NCI-H345 (cell line): ENCODE measurements around the gene HMOX1.
A peak's percentile ranks its signal among the peaks of the same experiment; 100 is the strongest.

Experiments used
- DNase-seq: peaks from one replicate; lab custom pipeline; 2025; lab: John Stamatoyannopoulos, UW

HMOX1 gene

GRCh38 chr22:35406443-35406842 lies 25.5 kb downstream of the HMOX1 start:
- no peak for DNase-seq

DNA sequence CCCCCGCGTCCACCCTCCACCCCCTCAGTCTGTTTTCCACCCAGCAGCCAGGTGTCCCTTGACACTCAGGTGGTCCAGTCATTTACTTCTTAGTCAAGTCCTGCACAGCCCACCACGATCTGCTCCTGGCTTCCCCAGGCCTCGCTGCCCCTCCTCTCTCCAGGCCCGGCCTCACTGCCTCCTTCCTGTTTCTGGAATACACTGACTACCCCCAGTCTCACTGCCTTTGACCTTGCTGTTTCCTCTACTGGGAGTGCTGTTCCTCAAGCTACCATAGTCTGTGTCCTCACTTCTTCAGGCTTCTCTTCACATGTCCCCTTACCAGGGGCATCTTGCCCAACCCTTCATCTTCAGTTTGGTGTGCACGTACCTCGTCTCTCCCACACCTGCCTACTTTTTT lies 26.5 kb downstream of the HMOX1 start:
- no peak for DNase-seq

DNA sequence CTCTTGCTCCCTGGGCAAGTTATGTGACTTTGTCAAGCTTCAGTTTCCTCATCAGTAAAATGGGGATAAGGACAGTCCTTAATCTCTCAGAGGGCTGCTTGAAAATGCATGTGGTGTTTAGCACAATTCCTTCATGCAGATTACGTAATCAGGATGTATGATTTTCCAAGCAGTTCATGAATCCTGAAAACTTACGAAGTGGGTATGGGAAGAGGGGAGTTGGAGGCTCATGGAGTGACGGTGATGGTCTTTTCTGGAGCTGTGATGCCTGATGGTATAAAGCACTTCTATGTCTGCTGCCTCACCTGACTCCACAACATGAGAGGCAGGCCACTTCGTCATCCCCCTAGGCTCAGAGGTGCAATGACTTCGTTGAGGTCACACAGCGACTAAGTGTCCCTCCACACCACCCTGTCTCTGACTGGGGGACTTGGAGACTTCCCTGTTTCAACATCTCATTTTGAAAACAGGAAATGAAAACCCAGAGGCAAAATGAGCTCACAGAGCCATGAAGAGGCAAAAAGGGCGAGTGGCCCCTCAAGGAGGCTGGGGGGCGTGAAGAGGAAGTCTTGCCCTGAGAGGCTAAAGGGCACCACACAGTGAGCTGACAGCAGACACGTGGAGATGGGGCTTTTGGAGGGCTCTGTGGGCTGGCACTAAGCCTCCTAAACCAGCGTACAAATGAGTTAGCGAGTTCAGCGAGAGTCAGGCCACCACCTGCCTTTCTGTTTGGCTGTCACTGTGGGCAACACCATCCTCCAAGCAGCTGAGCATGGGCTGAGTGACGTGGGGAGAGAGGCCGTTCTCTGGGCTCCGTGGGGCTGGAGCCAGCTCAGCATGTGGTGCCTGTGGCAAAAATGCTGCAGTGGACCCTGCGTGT lies 29.1 kb downstream of the HMOX1 start:
- DNase-seq, result no peak

DNA sequence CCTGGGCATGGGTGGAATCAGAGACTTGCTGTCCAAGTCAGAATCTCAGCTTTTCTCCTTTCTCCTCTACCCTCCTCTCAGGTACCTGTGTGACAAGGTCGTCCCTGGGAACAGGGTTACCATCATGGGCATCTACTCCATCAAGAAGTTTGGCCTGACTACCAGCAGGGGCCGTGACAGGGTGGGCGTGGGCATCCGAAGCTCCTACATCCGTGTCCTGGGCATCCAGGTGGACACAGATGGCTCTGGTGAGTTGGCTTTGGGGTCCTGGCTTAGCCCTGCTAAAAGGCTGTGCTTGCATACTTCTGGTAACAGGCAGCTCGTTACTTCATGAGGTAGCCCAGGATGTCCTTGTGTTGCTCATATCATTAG lies 29.8 kb downstream of the HMOX1 start:
- DNase-seq, result no peak

DNA sequence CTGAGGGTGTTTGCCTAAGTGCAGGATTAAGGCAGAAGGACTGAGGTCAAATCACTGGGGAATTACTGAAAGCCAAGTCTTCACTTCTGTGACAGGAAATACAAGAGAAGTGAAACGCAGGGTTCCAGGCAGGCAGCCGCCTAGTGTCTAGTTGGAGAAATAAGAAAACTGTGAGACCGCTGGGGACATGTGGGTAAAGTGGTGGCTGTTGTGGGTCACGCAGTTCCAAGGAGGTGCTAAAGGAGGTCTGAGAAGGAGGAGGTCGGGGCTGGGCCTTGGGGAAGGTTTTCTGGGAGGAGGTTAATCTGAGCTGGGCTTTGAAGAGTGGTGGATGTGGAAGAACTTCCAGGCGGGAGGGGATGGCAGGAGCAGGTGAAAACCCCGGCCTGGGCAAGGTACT lies 30.2 kb downstream of the HMOX1 start:
- DNase-seq, result no peak

DNA sequence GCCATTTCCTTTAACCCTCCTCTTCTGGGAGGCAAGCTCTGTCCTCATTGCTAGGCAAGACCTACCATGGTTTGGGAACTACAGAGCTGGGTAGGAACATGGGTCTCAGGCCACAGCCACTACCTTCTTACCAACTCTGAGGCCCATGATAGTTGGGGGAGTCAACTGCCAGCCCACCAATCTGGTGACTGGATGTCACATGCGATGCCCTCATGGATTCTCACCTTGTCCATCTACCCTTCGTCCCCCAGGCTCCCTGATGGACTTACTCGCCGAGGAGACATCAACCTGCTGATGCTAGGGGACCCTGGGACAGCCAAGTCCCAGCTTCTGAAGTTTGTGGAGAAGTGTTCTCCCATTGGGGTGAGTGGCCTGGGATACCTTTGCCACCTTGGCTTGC lies 32.7 kb downstream of the HMOX1 start:
- DNase-seq, result no peak

DNA sequence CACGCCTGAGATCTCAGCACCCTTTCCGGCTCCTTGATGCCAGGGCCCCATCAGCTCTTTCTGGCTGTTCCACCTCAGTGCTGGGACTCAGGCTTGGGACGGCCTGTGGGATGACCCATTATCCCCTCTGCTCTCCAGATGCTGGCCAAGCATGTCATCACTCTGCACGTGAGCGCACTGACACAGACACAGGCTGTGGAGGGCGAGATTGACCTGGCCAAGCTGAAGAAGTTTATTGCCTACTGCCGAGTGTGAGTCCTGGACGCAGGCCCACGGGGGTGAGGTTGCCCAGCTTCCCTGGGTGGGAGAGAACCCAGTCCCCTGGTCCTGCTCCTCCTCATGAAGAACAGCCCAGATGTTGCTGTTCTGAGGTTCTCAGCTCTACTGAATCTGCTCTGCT lies 36.7 kb downstream of the HMOX1 start:
- no peak for DNase-seq

GRCh38 chr22:35418088-35418487 lies 37.2 kb downstream of the HMOX1 start:
- DNase-seq, result no peak

DNA sequence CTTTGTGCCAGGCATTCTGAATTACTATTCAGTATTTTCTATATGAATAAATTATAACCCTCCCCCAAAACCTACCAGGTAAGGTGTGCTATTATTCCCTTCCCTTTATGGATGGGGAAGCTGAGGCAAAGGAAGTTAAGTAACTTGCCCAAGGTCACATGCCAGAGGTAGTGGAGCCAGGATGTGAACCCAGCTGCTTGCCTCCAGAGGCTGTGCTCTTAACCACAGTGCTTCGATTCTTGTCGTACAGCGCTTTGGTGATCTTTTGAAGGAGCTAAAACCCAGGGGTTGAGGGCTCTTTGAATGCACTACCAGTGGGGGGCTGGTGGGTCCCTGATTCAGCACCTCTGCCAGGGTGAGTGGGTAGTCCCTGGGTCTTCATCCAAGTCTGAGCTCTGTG lies 37.8 kb downstream of the HMOX1 start:
- DNase-seq, result no peak

DNA sequence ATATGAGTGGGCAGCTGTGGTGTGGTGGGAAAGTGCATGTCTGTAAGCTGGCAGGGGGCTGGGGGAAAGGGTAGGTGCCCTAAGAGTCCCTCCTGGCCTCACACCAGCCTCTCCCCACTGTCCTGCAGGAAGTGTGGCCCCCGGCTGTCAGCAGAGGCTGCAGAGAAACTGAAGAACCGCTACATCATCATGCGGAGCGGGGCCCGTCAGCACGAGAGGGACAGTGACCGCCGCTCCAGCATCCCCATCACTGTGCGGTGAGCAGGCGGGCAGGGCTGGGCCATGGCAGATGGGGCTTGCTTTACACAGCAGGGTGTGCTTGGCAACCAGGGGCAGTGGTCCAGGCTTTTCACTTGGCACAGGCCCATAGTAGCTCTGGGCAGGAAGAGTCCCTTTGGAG lies 38.9 kb downstream of the HMOX1 start:
- no peak for DNase-seq

GRCh38 chr22:35421121-35421520 lies 40.2 kb downstream of the HMOX1 start:
- DNase-seq, result no peak

GRCh38 chr22:35422145-35422544 lies 41.2 kb downstream of the HMOX1 start:
- DNase-seq, result no peak

DNA sequence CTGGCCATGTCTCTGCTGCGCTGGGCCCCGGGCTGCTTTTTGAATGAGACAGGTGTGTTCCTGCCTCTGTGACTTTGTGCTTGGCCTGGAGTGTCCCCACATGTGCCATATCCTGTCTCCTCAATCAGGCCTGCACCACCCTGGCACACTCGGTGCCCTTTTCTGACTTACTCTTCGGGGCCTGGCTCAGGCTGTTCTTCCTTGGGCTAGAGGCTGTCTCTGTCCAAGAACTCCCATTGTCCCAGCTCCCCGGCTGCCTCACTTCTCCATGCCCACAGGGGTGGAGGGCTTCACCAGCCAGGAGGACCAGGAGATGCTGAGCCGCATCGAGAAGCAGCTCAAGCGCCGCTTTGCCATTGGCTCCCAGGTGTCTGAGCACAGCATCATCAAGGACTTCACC lies 42.0 kb downstream of the HMOX1 start:
- DNase-seq, result no peak

DNA sequence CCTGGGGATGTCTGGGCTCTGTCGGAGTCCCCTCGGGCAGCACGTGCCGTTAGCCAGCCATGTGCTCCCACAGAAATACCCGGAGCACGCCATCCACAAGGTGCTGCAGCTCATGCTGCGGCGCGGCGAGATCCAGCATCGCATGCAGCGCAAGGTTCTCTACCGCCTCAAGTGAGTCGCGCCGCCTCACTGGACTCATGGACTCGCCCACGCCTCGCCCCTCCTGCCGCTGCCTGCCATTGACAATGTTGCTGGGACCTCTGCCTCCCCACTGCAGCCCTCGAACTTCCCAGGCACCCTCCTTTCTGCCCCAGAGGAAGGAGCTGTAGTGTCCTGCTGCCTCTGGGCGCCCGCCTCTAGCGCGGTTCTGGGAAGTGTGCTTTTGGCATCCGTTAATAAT lies 43.2 kb downstream of the HMOX1 start:
- DNase-seq, result no peak

GRCh38 chr22:35424761-35425160 lies 43.9 kb downstream of the HMOX1 start:
- no peak for DNase-seq

DNA sequence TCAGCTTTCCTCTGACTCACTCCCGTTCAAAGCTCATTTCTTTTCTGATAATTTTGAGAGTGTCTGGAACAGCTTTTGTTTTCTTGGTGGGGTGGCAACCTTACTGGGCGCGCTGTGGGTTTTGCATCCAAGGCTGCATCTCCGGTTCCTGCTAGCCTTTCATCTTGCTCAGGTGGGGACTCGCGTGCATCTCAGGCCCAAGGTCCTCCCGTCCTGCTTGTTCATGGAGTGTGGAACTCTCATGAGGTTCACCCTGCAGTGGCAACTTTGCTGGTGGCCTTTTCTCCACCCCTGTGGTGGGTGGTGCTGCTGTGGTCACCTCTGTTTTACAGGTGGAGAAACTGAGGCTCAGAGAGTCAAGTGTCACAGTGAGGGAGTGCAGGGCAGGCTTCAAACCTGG lies 44.6 kb downstream of the HMOX1 start:
- DNase-seq, result no peak

- DNase-seq, result peak; percentile 31
Observed at GRCh38 chr22:35425971-35426800, 45.3 kb downstream of the HMOX1 start.

DNA sequence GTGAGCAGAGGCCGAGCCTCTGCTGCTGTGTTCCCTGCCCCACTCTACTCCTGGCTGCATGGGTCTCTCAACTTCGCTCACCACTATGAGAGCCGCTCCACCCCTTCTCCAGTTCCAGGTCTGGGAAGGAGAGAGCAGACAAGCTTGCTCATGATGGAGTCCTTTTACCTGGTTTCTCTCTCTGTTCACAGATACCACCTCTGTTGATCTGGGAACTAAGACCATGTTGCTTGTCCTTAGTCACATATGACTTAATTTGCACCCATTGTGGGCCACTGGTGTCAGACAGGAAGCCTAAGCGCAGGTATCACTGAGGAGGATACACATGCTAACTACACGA lies 45.9 kb downstream of the HMOX1 start:
- no peak for DNase-seq

DNA sequence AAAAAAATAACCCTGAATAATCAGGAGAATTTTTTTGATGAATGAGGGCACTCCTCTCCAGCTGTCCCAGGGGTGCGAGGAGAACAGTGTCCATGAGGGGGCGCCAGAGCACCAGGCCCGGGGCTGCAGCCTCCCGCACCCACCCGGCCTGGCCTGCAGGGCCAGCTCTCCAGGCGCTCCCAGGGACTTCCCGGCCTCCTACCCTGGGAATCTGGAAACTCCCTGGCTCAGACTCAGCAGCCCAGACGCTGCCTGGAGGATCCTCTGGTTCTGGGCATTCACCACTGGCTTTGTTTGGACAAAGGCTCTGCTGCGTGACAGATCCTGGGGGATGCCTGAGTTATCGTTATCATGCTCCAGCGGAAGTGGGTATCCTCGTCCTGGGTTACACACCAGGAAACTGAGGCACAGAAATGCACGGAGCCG lies 50.0 kb downstream of the HMOX1 start:
- peak; percentile 52 for DNase-seq

GRCh38 chr22:35431483-35432227 lies 50.8 kb downstream of the HMOX1 start:
- no peak for DNase-seq

GRCh38 chr22:35432228-35432905 lies 51.5 kb downstream of the HMOX1 start:
- DNase-seq, result no peak

- DNase-seq, result no peak
Observed at GRCh38 chr22:35434061-35434710, 53.3 kb downstream of the HMOX1 start.
